Effector memory CD4-positive, alpha-beta T cell (primary cell): Measurements from ENCODE around the gene PDZRN3.

Experiments used
- DNase-seq, 3 donors: peaks; one replicate each; pipeline ENCODE4 v3.0.0-alpha.2; 2020
- H3K27ac ChIP-seq: 2 replicates; pipeline ENCODE4 v1.7.0; 2013; ENCODE audit warnings: mild to moderate bottlenecking, low read length, moderate library complexity; ENCODE audit not compliant: insufficient read depth, poor library complexity, severe bottlenecking
- H3K27me3 ChIP-seq: replicated peaks from 2 replicates; pipeline ENCODE4 v1.7.0; 2013; ENCODE audit warnings: mild to moderate bottlenecking, low read length; ENCODE audit not compliant: insufficient read depth, control insufficient read depth, poor library complexity, severe bottlenecking
- H3K36me3 ChIP-seq: 2 replicates; pipeline ENCODE4 v1.7.0; 2013; ENCODE audit warnings: mild to moderate bottlenecking, low read length, moderate library complexity; ENCODE audit not compliant: control insufficient read depth, insufficient read depth
- H3K4me1 ChIP-seq: 2 replicates; pipeline ENCODE4 v1.7.0; 2013; ENCODE audit warnings: low read length, mild to moderate bottlenecking; ENCODE audit not compliant: control insufficient read depth, insufficient read depth, poor library complexity, severe bottlenecking
- H3K4me3 ChIP-seq: 2 replicates; pipeline ENCODE4 v1.7.0; 2013; ENCODE audit warnings: low read length, low read depth, mild to moderate bottlenecking; ENCODE audit not compliant: insufficient read depth, poor library complexity, severe bottlenecking
- H3K9me3 ChIP-seq: 2 replicates; pipeline ENCODE4 v1.7.0; 2013; ENCODE audit warnings: mild to moderate bottlenecking, low read length, moderate library complexity; ENCODE audit not compliant: control insufficient read depth

Gene PDZRN3

DNA sequence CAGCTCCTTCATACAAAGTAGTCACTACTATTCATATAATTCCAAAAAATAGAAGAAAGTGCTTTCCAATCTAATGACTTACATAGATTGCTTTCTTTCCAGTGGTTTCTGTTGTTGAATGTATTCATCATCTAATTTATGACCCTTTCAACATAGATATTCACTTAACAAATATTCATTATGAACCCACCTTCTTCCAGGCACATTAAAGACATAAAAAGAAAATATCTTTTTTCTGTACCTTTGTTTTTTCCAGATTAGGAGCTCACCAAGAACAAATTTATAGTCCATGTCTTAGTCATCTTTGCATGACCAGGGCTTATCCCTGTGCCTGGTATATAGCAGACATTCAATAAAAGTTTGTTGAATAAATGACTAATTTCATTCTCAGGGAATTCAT lies 32.4 kb upstream of the PDZRN3 start:
- H3K4me1 ChIP-seq, result no peaks in the 10 kb centered on the region
- no peak overlapping the region for H3K4me3 ChIP-seq
- no peaks in the 10 kb centered on the region for H3K9me3 ChIP-seq
- no peaks in the 10 kb centered on the region for H3K27me3 ChIP-seq
- DNase-seq, result no peak
- H3K36me3 ChIP-seq, result no peaks in the 10 kb centered on the region
- H3K27ac ChIP-seq, result no peak overlapping the region

GRCh38 chr3:73656241-73656890 lies 31.6 kb upstream of the PDZRN3 start:
- Histone ChIP-seq H3K9me3 (no peaks in the 10 kb centered on the region), H3K4me1 (no peaks in the 10 kb centered on the region), H3K27me3 (no peaks in the 10 kb centered on the region), H3K27ac (no peak overlapping the region), H3K4me3 (no peak overlapping the region), H3K36me3 (no peaks in the 10 kb centered on the region)
- DNase-seq, result no peak

GRCh38 chr3:73655197-73655596 lies 30.5 kb upstream of the PDZRN3 start:
- no peak for DNase-seq
- Histone ChIP-seq H3K4me1 (no peaks in the 10 kb centered on the region), H3K4me3 (no peak overlapping the region), H3K36me3 (no peaks in the 10 kb centered on the region), H3K9me3 (no peaks in the 10 kb centered on the region), H3K27ac (no peak overlapping the region), H3K27me3 (no peaks in the 10 kb centered on the region)

- no peak overlapping the region for H3K27ac ChIP-seq
- H3K4me1 ChIP-seq, result no peaks in the 10 kb centered on the region
- no peaks in the 10 kb centered on the region for H3K27me3 ChIP-seq
- no peak for DNase-seq
- no peaks in the 10 kb centered on the region for H3K9me3 ChIP-seq
- no peaks in the 10 kb centered on the region for H3K36me3 ChIP-seq
- H3K4me3 ChIP-seq, result no peak overlapping the region
These were observed 29.1 kb upstream of the PDZRN3 start for GRCh38 chr3:73653877-73654276.

- DNase-seq, result no peak
- H3K36me3 ChIP-seq, result no peaks in the 10 kb centered on the region
- H3K4me1 ChIP-seq, result no peaks in the 10 kb centered on the region
- no peaks in the 10 kb centered on the region for H3K9me3 ChIP-seq
- no peak overlapping the region for H3K4me3 ChIP-seq
- no peaks in the 10 kb centered on the region for H3K27me3 ChIP-seq
- no peak overlapping the region for H3K27ac ChIP-seq
These were observed 28.6 kb upstream of the PDZRN3 start for GRCh38 chr3:73653351-73653750.

- no peaks in the 10 kb centered on the region for H3K27me3 ChIP-seq
- DNase-seq, result no peak
- no peak overlapping the region for H3K27ac ChIP-seq
- no peak overlapping the region for H3K4me3 ChIP-seq
- H3K4me1 ChIP-seq, result no peaks in the 10 kb centered on the region
- H3K9me3 ChIP-seq, result no peaks in the 10 kb centered on the region
- no peaks in the 10 kb centered on the region for H3K36me3 ChIP-seq
These were observed 28.2 kb upstream of the PDZRN3 start for GRCh38 chr3:73652896-73653295.

- no peaks in the 10 kb centered on the region for H3K9me3 ChIP-seq
- H3K27me3 ChIP-seq, result no peaks in the 10 kb centered on the region
- H3K36me3 ChIP-seq, result no peaks in the 10 kb centered on the region
- no peaks in the 10 kb centered on the region for H3K4me1 ChIP-seq
- H3K27ac ChIP-seq, result no peak overlapping the region
- H3K4me3 ChIP-seq, result no peak overlapping the region
- DNase-seq, result no peak
These were observed 12.3 kb upstream of the PDZRN3 start for GRCh38 chr3:73637042-73637441.

- Histone ChIP-seq H3K27me3 (no peaks in the 10 kb centered on the region), H3K9me3 (no peaks in the 10 kb centered on the region), H3K27ac (no peak overlapping the region), H3K4me3 (no peak overlapping the region), H3K36me3 (no peaks in the 10 kb centered on the region), H3K4me1 (no peaks in the 10 kb centered on the region)
- no peak for DNase-seq
These were observed 10.5 kb upstream of the PDZRN3 start for GRCh38 chr3:73635254-73635653.

DNA sequence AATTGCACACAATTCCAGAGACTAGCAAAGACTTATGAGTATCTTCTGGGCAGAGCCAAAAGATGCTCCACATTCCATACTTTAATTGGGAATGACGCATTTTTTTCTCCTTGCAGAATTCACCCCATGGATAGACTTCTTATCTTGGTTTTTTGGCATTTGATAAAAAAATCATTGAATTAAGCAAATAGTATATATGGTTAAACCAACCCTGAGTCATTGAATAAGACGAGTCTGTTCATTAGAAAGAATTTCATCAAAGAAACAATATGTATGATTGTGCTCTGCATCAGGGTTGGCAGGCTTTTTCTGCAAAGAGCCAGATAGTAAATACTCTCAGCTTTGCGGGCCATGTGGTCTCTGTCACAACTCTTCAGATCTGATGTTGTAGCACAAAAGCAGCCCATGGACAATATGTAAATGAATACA lies 9.2 kb upstream of the PDZRN3 start:
- Histone ChIP-seq H3K36me3 (no peaks in the 10 kb centered on the region), H3K4me1 (no peaks in the 10 kb centered on the region), H3K27me3 (no peaks in the 10 kb centered on the region), H3K27ac (no peak overlapping the region), H3K9me3 (no peaks in the 10 kb centered on the region), H3K4me3 (no peak overlapping the region)
- DNase-seq, result no peak

DNA sequence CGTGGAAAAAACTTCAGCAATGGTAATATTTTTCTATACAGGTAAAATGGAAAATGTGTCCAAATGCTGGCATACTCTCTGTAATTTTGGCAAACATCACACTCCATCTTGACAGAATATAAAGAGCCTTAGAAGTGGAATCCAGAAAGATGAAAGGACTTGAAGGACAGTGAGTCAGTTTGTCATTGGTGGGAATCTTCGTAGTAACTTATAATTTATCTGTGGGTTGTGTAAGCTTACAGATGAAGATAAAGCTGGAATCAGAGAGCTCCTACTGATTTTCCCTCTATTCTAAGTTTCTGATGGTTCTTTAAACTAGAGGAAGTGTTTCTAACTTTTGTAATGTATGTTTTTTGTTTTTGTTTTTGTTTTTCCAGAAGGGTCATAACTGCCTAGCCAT lies 8.7 kb upstream of the PDZRN3 start:
- no peak for DNase-seq
- H3K27me3 ChIP-seq, result no peaks in the 10 kb centered on the region
- no peak overlapping the region for H3K4me3 ChIP-seq
- no peaks in the 10 kb centered on the region for H3K36me3 ChIP-seq
- no peaks in the 10 kb centered on the region for H3K9me3 ChIP-seq
- H3K4me1 ChIP-seq, result no peaks in the 10 kb centered on the region
- H3K27ac ChIP-seq, result no peak overlapping the region
